WTC11 (cell line): ENCODE results near the gene SCUBE1. TPM values are rescaled to one million over a fixed set of nuclear protein-coding genes. Genes with fewer than 3 reads are reported as not detected.

Experiments used
- ATAC-seq: fragments of 200-7000 bp; cut with Tn5 transposase; 2 replicates; pipeline ENCODE4 v1.10.0; 2021; ENCODE audit warnings: mild to moderate bottlenecking, moderate library complexity
- CTCF ChIA-PET: fragments of 300-600 bp; sonication (Branson Sonifier 250); formaldehyde crosslinking; loops from one replicate; lab custom pipeline; 2021; ENCODE audit warnings: antibody characterized with exemption; lab: Charles Lee
- POLR2A ChIA-PET: fragments of 350-600 bp; sonication (Branson Sonifier 250); formaldehyde crosslinking; loops from one replicate; lab custom pipeline; 2021; ENCODE audit warnings: antibody characterized with exemption; lab: Charles Lee
- DNase-seq: peaks from one replicate; pipeline ENCODE4 v3.0.0; 2021; ENCODE audit warnings: low spot score
- H3K27ac Mint-ChIP-seq: 2 replicates; pipeline ENCODE4 v1.8.0; 2021; ENCODE audit warnings: mixed read lengths
- H3K27me3 Mint-ChIP-seq: 2 replicates; pipeline ENCODE4 v1.8.0; 2021; ENCODE audit warnings: low read depth, mild to moderate bottlenecking, moderate library complexity, mixed read lengths
- H3K36me3 Mint-ChIP-seq: 2 replicates; pipeline ENCODE4 v1.8.0; 2021; ENCODE audit warnings: mixed read lengths
- H3K4me1 Mint-ChIP-seq: 2 replicates; pipeline ENCODE4 v1.8.0; 2022; ENCODE audit warnings: mixed read lengths
- H3K4me3 Mint-ChIP-seq: 2 replicates; pipeline ENCODE4 v1.8.0; 2021; ENCODE audit warnings: mild to moderate bottlenecking, moderate library complexity, mixed read lengths
- H3K9me3 Mint-ChIP-seq: 2 replicates; pipeline ENCODE4 v1.8.0; 2021; ENCODE audit warnings: mixed read lengths
- CBFB ChIP-seq: sonication (generic); formaldehyde crosslinking; IDR thresholded peaks from 2 replicates; pipeline ENCODE4 v1.8.1; 2022; ENCODE audit warnings: mild to moderate bottlenecking, low read depth, missing genetic modification reagents
- FOXP1 ChIP-seq: sonication (generic); formaldehyde crosslinking; IDR thresholded peaks from 2 replicates; pipeline ENCODE4 v1.8.0; 2022; ENCODE audit warnings: missing genetic modification reagents, mild to moderate bottlenecking, moderate library complexity, borderline replicate concordance
- GTF2I ChIP-seq: fragments of 250-450 bp; sonication (Bioruptor Pico); conservative IDR thresholded peaks from 2 replicates; pipeline ENCODE4 v1.4.0; 2021; ENCODE audit warnings: mild to moderate bottlenecking
- JUN ChIP-seq: sonication (generic); formaldehyde crosslinking; IDR thresholded peaks from 2 replicates; pipeline ENCODE4 v1.8.0; 2023; ENCODE audit warnings: mild to moderate bottlenecking, missing genetic modification reagents
- NR1H2 ChIP-seq: sonication (generic); formaldehyde crosslinking; IDR thresholded peaks from 2 replicates; pipeline ENCODE4 v1.9.0; 2021; ENCODE audit warnings: mild to moderate bottlenecking, moderate library complexity, missing genetic modification reagents
- PRRX2 ChIP-seq: fragments of 250-450 bp; sonication (Bioruptor Pico); IDR thresholded peaks from 2 replicates; pipeline ENCODE4 v1.8.0; 2021; ENCODE audit warnings: mild to moderate bottlenecking
- total RNA-seq: library from RNA; stranded (reverse); gene quantifications from 3 replicates; pipeline ENCODE4 v1.2.3, GENCODE V29; 2021
- TF ChIP-seq, protein P1 (sequence below): sonication (generic); formaldehyde crosslinking; IDR thresholded peaks from 2 replicates; pipeline ENCODE4 v1.8.0; 2022; ENCODE audit warnings: mild to moderate bottlenecking, missing genetic modification reagents
- TF ChIP-seq, protein P2 (sequence below): sonication (generic); formaldehyde crosslinking; IDR thresholded peaks from 2 replicates; pipeline ENCODE4 v1.8.0; 2023; ENCODE audit warnings: mild to moderate bottlenecking, missing genetic modification reagents
- TF ChIP-seq, protein P3 (sequence below): fragments of 250-450 bp; sonication (Bioruptor Pico); IDR thresholded peaks from 2 replicates; pipeline ENCODE4 v1.9.0; 2021; ENCODE audit warnings: mild to moderate bottlenecking
- TF ChIP-seq, protein P4 (sequence below): sonication (generic); formaldehyde crosslinking; IDR thresholded peaks from 2 replicates; pipeline ENCODE4 v1.8.1; 2022; ENCODE audit warnings: missing genetic modification reagents, borderline replicate concordance
- TF ChIP-seq, protein P5 (sequence below): sonication (generic); formaldehyde crosslinking; IDR thresholded peaks from 2 replicates; pipeline ENCODE4 v1.8.1; 2023; ENCODE audit warnings: mild to moderate bottlenecking, moderate library complexity, missing genetic modification reagents
- TF ChIP-seq, protein P6 (sequence below): fragments of 200-600 bp; IDR thresholded peaks from 2 replicates; pipeline ENCODE4 v1.8.0; 2022; ENCODE audit warnings: antibody characterized with exemption
- TF ChIP-seq, protein P7 (sequence below): sonication (generic); formaldehyde crosslinking; IDR thresholded peaks from 2 replicates; pipeline ENCODE4 v1.8.0; 2022; ENCODE audit warnings: missing genetic modification reagents

The SCUBE1 gene
- total RNA-seq, 1 experiment from 2014 or later, result 6.9 TPM

DNA sequence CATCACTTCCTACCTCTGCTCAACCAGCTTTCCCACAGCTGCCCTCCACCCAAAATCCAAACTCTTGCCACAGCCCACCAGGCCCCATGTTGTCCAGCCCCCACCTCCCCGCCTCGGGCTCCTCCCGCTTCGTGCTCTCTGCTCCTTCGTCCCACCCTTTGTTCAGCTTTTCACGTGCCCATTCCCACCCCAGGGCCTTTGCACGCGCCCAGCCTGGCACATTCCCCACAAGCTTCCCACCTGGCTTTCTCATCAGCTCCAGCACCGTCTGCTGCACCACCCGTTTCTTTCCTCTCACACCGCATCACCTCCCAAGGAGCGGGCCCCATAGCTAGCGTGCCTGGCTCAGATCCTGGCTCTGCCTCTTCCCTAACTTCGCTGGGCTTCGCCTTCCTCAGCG, 54.8 kb downstream of the SCUBE1 start:
- Mint-ChIP-seq H3K4me3 (no peak overlapping the region), H3K9me3 (no peaks in the 10 kb centered on the region), H3K36me3 (no peaks in the 10 kb centered on the region), H3K27ac (peak overlapping the region; percentile 45; the same call in 1 of the 2 replicates), H3K4me1 (no peaks in the 10 kb centered on the region), H3K27me3 (no peaks in the 10 kb centered on the region)
- ATAC-seq, result no peak
- TF ChIP-seq GTF2I (peak; percentile 51; the same call in 1 of the 2 replicates), CBFB (CRISPR knock-in tag) (no peak)
- ChIA-PET CTCF (interaction anchor here (0.8 to 4.2 kb wide), 9 partner anchors 10 to 97 kb away, joined by 3 to 41 read pairs (median 4); partner anchors contain the start of gene SCUBE1), POLR2A (interaction anchor here (1.3 kb wide), 1 partner anchor 101 kb away, joined by 3 read pairs; the partner anchor contains the start of gene TTLL12)
- no peak for DNase-seq

DNA sequence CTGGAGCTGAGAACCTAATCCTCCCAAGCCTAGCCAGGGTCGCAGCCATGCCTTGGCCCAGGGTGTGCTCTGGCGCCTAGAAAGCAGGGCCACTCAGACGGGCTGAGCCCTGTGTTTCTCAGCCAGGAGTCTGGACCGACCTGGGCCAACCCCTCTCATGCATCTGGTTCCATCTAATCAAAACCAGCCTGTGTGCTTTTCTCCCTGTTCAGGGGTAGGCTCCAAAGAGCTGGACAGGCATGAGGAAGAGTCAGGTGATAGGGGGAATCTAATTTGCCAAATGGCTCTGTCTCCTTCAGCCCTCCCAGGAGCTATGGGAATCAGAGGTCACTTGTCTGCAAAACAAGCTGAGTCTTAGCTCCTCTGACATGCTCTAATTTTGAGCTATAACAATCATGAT, 55.7 kb downstream of the SCUBE1 start:
- H3K4me1 Mint-ChIP-seq, result no peaks in the 10 kb centered on the region
- DNase-seq, result no peak
- H3K27me3 Mint-ChIP-seq, result no peaks in the 10 kb centered on the region
- POLR2A ChIA-PET, result no interaction called here
- no peak overlapping the region for H3K4me3 Mint-ChIP-seq
- H3K36me3 Mint-ChIP-seq, result no peaks in the 10 kb centered on the region
- TF ChIP-seq, protein P1, sequence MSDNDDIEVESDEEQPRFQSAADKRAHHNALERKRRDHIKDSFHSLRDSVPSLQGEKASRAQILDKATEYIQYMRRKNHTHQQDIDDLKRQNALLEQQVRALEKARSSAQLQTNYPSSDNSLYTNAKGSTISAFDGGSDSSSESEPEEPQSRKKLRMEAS (CRISPR knock-in tag), result no peak
- TF ChIP-seq, protein P2, sequence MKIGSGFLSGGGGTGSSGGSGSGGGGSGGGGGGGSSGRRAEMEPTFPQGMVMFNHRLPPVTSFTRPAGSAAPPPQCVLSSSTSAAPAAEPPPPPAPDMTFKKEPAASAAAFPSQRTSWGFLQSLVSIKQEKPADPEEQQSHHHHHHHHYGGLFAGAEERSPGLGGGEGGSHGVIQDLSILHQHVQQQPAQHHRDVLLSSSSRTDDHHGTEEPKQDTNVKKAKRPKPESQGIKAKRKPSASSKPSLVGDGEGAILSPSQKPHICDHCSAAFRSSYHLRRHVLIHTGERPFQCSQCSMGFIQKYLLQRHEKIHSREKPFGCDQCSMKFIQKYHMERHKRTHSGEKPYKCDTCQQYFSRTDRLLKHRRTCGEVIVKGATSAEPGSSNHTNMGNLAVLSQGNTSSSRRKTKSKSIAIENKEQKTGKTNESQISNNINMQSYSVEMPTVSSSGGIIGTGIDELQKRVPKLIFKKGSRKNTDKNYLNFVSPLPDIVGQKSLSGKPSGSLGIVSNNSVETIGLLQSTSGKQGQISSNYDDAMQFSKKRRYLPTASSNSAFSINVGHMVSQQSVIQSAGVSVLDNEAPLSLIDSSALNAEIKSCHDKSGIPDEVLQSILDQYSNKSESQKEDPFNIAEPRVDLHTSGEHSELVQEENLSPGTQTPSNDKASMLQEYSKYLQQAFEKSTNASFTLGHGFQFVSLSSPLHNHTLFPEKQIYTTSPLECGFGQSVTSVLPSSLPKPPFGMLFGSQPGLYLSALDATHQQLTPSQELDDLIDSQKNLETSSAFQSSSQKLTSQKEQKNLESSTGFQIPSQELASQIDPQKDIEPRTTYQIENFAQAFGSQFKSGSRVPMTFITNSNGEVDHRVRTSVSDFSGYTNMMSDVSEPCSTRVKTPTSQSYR (CRISPR knock-in tag), result no peak
- TF ChIP-seq, protein P3, sequence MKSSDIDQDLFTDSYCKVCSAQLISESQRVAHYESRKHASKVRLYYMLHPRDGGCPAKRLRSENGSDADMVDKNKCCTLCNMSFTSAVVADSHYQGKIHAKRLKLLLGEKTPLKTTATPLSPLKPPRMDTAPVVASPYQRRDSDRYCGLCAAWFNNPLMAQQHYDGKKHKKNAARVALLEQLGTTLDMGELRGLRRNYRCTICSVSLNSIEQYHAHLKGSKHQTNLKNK (CRISPR knock-in tag), result no peak
- TF ChIP-seq, protein P4, sequence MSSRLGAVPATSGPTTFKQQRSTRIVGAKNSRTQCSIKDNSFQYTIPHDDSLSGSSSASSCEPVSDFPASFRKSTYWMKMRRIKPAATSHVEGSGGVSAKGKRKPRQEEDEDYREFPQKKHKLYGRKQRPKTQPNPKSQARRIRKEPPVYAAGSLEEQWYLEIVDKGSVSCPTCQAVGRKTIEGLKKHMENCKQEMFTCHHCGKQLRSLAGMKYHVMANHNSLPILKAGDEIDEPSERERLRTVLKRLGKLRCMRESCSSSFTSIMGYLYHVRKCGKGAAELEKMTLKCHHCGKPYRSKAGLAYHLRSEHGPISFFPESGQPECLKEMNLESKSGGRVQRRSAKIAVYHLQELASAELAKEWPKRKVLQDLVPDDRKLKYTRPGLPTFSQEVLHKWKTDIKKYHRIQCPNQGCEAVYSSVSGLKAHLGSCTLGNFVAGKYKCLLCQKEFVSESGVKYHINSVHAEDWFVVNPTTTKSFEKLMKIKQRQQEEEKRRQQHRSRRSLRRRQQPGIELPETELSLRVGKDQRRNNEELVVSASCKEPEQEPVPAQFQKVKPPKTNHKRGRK (CRISPR knock-in tag), result no peak
- no peak for TF ChIP-seq NR1H2
- TF ChIP-seq, protein P5, sequence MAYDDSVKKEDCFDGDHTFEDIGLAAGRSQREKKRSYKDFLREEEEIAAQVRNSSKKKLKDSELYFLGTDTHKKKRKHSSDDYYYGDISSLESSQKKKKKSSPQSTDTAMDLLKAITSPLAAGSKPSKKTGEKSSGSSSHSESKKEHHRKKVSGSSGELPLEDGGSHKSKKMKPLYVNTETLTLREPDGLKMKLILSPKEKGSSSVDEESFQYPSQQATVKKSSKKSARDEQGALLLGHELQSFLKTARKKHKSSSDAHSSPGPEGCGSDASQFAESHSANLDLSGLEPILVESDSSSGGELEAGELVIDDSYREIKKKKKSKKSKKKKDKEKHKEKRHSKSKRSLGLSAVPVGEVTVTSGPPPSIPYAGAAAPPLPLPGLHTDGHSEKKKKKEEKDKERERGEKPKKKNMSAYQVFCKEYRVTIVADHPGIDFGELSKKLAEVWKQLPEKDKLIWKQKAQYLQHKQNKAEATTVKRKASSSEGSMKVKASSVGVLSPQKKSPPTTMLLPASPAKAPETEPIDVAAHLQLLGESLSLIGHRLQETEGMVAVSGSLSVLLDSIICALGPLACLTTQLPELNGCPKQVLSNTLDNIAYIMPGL (CRISPR knock-in tag), result no peak
- TF ChIP-seq, protein P6, sequence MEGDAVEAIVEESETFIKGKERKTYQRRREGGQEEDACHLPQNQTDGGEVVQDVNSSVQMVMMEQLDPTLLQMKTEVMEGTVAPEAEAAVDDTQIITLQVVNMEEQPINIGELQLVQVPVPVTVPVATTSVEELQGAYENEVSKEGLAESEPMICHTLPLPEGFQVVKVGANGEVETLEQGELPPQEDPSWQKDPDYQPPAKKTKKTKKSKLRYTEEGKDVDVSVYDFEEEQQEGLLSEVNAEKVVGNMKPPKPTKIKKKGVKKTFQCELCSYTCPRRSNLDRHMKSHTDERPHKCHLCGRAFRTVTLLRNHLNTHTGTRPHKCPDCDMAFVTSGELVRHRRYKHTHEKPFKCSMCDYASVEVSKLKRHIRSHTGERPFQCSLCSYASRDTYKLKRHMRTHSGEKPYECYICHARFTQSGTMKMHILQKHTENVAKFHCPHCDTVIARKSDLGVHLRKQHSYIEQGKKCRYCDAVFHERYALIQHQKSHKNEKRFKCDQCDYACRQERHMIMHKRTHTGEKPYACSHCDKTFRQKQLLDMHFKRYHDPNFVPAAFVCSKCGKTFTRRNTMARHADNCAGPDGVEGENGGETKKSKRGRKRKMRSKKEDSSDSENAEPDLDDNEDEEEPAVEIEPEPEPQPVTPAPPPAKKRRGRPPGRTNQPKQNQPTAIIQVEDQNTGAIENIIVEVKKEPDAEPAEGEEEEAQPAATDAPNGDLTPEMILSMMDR, result no peak
- TF ChIP-seq PRRX2 (CRISPR knock-in tag), result no peak
- TF ChIP-seq JUN (CRISPR knock-in tag), result no peak
- no peak for TF ChIP-seq FOXP1 (CRISPR knock-in tag)
- TF ChIP-seq, protein P7, sequence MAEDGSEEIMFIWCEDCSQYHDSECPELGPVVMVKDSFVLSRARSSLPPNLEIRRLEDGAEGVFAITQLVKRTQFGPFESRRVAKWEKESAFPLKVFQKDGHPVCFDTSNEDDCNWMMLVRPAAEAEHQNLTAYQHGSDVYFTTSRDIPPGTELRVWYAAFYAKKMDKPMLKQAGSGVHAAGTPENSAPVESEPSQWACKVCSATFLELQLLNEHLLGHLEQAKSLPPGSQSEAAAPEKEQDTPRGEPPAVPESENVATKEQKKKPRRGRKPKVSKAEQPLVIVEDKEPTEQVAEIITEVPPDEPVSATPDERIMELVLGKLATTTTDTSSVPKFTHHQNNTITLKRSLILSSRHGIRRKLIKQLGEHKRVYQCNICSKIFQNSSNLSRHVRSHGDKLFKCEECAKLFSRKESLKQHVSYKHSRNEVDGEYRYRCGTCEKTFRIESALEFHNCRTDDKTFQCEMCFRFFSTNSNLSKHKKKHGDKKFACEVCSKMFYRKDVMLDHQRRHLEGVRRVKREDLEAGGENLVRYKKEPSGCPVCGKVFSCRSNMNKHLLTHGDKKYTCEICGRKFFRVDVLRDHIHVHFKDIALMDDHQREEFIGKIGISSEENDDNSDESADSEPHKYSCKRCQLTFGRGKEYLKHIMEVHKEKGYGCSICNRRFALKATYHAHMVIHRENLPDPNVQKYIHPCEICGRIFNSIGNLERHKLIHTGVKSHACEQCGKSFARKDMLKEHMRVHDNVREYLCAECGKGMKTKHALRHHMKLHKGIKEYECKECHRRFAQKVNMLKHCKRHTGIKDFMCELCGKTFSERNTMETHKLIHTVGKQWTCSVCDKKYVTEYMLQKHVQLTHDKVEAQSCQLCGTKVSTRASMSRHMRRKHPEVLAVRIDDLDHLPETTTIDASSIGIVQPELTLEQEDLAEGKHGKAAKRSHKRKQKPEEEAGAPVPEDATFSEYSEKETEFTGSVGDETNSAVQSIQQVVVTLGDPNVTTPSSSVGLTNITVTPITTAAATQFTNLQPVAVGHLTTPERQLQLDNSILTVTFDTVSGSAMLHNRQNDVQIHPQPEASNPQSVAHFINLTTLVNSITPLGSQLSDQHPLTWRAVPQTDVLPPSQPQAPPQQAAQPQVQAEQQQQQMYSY, result no peak
- TF ChIP-seq, all 79 proteins: peak for 0
- Mint-ChIP-seq H3K9me3 (no peaks in the 10 kb centered on the region), H3K27ac (no peak overlapping the region)
- CTCF ChIA-PET, result interaction anchor here (1.5 to 4.2 kb wide), 6 partner anchors 10 to 98 kb away, joined by 4 to 41 read pairs (median 10); partner anchors contain the start of gene SCUBE1
- no peak for ATAC-seq
